HG02623 (cell line): ENCODE measurements around the gene DYNC1I2.

Source experiments
- ATAC-seq: cut with Tn5 transposase; IDR thresholded peaks from one replicate; pipeline ENCODE4 v1.9.1; 2021; ENCODE audit warnings: moderate library complexity; ENCODE audit not compliant: unreplicated experiment

Gene DYNC1I2

DNA sequence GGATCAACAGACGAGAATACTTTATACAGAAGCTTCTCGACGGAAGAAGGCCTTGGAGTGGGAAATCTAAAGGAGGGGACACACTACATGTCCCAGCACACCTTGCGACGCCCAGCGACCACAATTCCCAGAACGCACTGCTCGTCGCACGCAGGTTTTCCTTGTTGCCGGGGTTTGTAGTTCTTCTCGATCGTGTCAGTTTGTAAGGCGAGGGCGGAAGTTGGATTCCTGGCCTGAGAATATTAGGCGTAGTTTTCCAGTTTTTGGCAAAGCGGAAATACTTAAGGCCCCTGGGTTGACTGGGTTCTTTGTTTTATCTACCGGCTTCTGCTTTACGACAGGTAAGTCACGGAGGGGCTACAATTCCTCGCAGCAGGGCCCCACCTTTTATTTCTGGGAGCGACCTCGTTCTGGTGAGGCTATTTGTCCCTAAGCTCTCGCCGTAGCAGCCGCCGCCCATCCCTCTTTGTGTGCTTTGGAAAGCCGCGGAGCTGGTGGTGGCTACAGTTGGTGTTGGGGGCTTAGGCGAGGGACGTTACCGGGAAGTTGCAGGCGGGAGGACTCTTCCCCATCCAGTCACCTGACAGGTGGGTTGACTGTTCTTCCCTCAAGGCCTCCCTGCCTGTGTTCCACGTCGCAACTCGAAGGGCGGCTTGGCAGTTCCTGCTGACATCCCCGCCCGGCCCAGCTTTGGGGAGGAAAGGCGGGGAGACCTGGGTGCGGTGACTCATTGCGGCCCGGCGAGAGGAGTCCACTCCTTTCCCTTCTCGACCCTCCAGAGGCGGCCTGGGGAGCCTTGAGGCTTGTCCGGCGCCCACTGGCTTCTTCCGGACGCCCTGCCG is at the start of gene DYNC1I2:
Gene DYNC1I2, plus strand, starts transcription at position 183 of the 842 bp plus-strand sequence. CDS start 2,687 bp downstream, outside the sequence.
- ATAC-seq = peak; percentile 95

DNA sequence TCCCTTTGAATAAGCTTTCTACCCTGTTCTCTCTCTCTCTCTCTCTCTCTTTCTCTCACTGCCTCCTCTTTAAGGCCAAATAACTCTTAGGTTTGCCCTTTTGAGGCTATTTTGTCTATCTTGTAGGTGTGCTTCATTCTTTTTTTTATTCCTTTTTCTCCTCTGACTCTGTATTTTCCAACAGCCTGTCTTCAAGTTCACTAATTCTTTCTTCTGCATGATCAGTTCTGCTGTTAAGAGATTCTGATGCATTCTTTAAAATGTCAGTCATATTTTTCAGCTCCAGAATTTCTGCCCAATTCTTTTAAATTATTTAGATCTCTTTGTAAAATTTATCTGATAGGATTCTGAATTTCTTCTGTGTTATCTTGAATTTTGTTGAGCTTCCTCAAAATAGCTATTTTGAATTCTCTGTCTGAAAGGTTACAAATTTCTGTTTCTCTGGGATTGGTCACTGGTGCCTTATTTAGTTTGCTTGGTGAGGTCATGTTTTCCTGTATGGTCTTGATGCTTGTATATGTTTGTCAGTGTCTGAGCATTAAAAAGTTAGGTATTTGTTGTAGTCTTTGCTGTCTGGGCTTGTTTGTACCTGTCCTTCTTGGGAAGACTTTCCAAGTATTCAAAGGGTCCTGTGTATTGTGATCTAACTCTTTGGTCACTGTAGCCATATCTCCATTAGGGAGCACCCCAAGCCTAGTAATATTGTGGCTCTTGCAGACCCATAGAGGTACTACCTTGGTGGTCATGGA is 35.4 kb upstream of the DYNC1I2 start:
- no peak for ATAC-seq

DNA sequence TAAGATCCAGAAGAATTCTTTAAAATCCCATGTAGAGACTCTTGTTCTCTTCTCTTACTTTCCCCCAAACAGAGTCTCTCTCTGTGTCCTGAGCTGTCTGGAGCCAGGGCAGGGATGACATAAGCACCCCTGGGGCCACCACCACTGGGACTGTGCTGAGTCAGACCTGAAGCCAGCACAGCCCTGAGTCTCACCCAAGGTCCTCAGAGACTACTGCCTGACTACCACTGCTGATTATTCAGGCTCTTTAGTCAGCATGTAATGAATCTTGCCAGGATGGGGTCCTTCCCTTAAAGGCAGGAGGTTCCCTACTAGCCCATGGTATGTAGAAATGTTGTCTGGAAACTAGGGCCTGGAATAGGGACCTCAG is 34.9 kb upstream of the DYNC1I2 start:
- ATAC-seq = peak; percentile 75

DNA sequence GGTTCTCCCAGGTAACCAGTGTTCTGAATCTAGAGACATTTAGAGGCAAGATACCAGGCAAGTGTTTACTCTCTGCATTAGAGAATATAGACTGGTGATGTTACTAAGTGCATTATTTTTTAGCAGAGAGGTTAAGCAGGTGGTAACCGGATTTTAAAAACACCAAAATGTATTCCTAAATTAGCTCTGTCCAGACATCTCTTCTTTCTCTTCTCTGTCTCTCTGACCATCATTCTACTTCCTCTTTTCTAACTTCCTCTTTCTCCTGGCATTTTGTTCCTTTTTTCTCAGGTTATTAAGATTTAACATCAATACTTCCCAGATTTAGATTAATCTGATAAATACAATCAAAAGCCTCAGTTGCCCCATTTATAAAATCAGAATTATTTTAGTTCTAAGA is 31.7 kb upstream of the DYNC1I2 start:
- ATAC-seq = no peak

GRCh38 chr2:171667041-171667440 is 20.2 kb upstream of the DYNC1I2 start:
- no peak for ATAC-seq

- no peak for ATAC-seq
Measured at GRCh38 chr2:171668183-171668582, 19.1 kb upstream of the DYNC1I2 start.

DNA sequence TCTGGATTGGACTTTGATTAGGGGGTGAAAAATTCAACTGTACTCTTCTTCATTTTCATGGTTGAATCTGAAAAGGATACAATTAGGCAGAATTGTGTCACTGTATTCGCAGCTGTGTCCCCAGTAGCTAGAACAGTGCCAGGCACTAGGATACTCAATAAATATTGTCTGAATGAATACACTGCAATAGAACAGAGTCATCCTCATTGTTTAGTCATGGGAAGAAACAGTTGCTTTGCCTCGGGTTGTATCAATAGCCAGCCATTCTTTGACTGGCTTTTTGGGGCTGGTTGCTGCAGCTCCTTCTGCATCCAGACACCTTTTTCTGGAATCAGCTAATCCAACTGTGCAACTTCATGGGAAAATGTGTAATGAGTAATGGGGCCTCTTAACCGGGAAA is 18.1 kb upstream of the DYNC1I2 start:
- ATAC-seq = no peak

DNA sequence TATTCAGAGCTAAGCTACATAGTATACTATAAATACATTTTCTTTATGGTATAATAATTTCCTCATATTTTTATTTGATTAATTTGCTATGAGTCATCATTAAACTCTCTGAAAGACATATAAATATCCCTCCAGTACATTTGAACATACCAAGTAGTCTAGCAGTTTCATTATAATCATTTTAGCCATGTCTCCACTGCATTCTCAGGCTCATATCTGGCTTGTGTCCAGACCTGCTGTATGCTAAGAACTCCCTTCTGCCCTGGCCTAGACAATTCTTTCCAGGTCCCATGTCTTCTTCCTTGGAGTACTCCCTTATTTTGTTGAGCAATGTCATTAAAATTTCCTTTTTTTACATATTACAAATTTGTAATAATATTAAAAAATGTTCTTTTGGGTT is 16.6 kb upstream of the DYNC1I2 start:
- ATAC-seq = no peak

GRCh38 chr2:171671867-171672266 is 15.4 kb upstream of the DYNC1I2 start:
- no peak for ATAC-seq

- ATAC-seq = no peak
Measured at GRCh38 chr2:171673905-171674304, 13.4 kb upstream of the DYNC1I2 start.

- ATAC-seq = no peak
Measured at GRCh38 chr2:171675810-171676345, 11.4 kb upstream of the DYNC1I2 start.

DNA sequence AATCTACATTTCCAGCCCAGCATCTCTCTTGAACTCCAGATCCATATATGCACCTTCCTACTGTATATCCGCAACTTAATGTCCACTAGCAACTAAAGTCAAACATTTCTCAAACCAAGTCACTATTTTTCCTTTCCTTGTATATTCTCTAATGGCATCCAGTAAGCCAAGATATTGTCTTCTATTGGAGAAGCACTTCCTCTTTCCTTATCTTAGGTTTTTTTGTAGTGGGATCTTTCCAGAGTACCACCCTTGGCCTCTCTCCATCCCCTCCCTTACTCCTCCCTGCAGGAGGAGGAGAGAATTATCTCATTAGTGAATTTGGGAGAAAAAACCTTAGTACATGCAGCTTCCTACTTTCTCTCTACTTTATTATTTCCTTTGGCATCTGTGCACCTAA is 8.7 kb upstream of the DYNC1I2 start:
- no peak for ATAC-seq

GRCh38 chr2:171688129-171688465 is 828 bp downstream of the DYNC1I2 start:
- peak; percentile 15 for ATAC-seq

- ATAC-seq = no peak
Measured at GRCh38 chr2:171692331-171692730, 5.1 kb downstream of the DYNC1I2 start.

- no peak for ATAC-seq
Measured at GRCh38 chr2:171702781-171703556, 15.7 kb downstream of the DYNC1I2 start.

GRCh38 chr2:171703574-171704347 is 16.5 kb downstream of the DYNC1I2 start:
- no peak for ATAC-seq

GRCh38 chr2:171706152-171706803 is 19.0 kb downstream of the DYNC1I2 start:
- ATAC-seq = no peak

DNA sequence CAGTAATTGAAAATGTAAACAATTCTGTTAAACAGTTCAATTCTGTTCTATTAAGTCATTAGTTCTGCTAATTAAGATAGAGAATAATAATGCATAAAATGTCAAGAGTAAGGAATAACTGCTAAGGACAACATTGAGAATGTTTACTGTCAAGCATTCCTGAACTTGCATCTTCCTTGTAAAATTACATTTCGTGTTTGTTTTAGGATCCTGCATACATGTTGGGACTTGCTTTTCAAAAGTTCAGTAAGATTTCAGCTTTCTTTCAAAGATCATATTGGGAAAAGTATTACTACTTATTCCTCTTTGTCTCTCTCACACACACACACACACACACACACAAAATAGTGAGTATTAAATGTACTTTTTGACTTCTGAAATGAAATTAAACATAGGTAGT is 20.5 kb downstream of the DYNC1I2 start:
- ATAC-seq = no peak

DNA sequence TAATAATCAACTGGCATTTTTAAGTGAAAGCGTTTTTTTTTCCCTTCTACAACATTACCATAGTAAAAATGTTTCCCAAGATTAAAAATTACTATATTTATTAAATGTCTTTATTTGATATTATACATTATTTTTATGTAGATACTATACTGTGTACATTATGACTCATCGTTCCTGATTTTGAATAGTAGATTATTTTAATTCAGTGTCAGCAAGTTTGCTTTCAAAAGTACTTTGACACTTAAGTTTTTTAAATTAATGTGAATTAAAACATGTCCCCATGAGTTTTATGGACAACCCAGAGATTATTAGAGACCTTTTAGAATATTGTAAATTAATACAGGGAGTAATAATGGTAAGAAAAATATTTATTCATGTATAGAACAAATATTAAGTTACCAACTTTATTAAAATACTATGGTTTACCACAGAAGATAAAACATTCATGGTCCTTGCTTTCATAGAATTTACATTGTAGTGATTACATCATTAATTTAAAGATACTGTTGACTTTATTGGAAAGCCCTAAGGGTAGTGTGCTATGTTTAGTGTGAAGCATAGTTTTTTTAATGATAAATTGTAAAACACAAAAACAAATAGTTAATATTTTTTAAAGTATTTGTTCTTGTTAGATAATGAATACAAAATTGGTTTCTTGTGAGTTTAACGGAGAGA is 21.9 kb downstream of the DYNC1I2 start:
- no peak for ATAC-seq
